T-cell (primary cell): ENCODE measurements around the gene ZFR. TPM values are rescaled to one million over a fixed set of nuclear protein-coding genes. Genes with fewer than 3 reads are reported as not detected.
A peak's percentile ranks its signal among the peaks of the same experiment; 100 is the strongest.
"Not testable (repeated sequence)": the region's sequence is repeated elsewhere in the genome, so short reads cannot be mapped to it uniquely, and the experiment has no call there.

Experiments used
- ATAC-seq, 4 experiments: fragments of 200-7000 bp in 3 of 4; fragments of 150-1000 bp in 1 of 4; cut with Tn5 transposase; replicated peaks in 1 of 4; 1 replicate in 3 of 4; 2 replicates in 1 of 4; pipeline ENCODE4 v1.10.0; 2021; ENCODE audit warnings: moderate library complexity in 3 of 4, mild to moderate bottlenecking in 2 of 4, moderate number of reproducible peaks in 1 of 4
- CTCF ChIA-PET, 2 donors: fragments of 300-600 bp; sonication (Branson Sonifier 250); formaldehyde crosslinking; loops; one replicate each; lab custom pipeline; 2022; ENCODE audit warnings: antibody characterized with exemption in 2 of 2; lab: Charles Lee
- POLR2A ChIA-PET, 2 donors: fragments of 300-600 bp; sonication (Branson Sonifier 250); formaldehyde crosslinking; loops; one replicate each; lab custom pipeline; 2022; ENCODE audit warnings: antibody characterized with exemption in 2 of 2; lab: Charles Lee
- DNase-seq, 35 experiments: peaks; one replicate each; pipeline versions ENCODE4 v3.0.0 to v3.0.0-alpha.2; 2013 to 2023
- H3K27ac ChIP-seq: one replicate; pipeline ENCODE4 v1.5.1; 2013; ENCODE audit warnings: low read length
- H3K27me3 ChIP-seq, 2 experiments: replicated peaks in 1 of 2; 1 replicate in 1 of 2; 2 replicates in 1 of 2; pipeline versions ENCODE4 v1.6.1 to v1.7.0; 2013; ENCODE audit warnings: low read length in 1 of 2, mixed read lengths in 1 of 2; ENCODE audit not compliant: control insufficient read depth in 2 of 2, insufficient read depth in 2 of 2; ENCODE audit errors: extremely low read depth in 1 of 2
- H3K36me3 ChIP-seq, 2 donors: 1 replicate in 1 of 2; 2 replicates in 1 of 2; pipeline versions ENCODE4 v1.6.1 to v1.7.0; 2013; ENCODE audit warnings: low read length in 1 of 2; ENCODE audit not compliant: control insufficient read depth in 2 of 2, insufficient read depth in 1 of 2; ENCODE audit errors: extremely low read depth in 1 of 2
- H3K4me1 ChIP-seq, 2 experiments: 1 replicate in 1 of 2; 2 replicates in 1 of 2; pipeline versions ENCODE4 v1.6.1 to v1.7.0; 2013; ENCODE audit warnings: low read length in 2 of 2, mixed read lengths in 1 of 2; ENCODE audit not compliant: insufficient read depth in 2 of 2, control insufficient read depth in 1 of 2; ENCODE audit errors: extremely low read depth in 1 of 2
- H3K4me3 ChIP-seq, 2 donors: 1 replicate in 1 of 2; 2 replicates in 1 of 2; pipeline versions ENCODE4 v1.5.1 to v1.7.0; 2013; ENCODE audit warnings: mild to moderate bottlenecking in 2 of 2, low read length in 1 of 2, moderate library complexity in 1 of 2; ENCODE audit not compliant: control insufficient read depth in 1 of 2; ENCODE audit errors: extremely low read depth in 1 of 2
- H3K9me3 ChIP-seq: 2 replicates; pipeline ENCODE4 v1.7.0; 2013
- H3K27ac Mint-ChIP-seq, 2 donors: one replicate each; pipeline ENCODE4 v1.8.0; 2020 to 2021; ENCODE audit warnings: mild to moderate bottlenecking in 2 of 2, mixed read lengths in 2 of 2
- H3K27me3 Mint-ChIP-seq, 2 donors: one replicate each; pipeline ENCODE4 v1.8.0; 2021 to 2022; ENCODE audit warnings: mixed read lengths in 2 of 2
- H3K36me3 Mint-ChIP-seq: one replicate; pipeline ENCODE4 v1.8.0; 2021; ENCODE audit warnings: mixed read lengths
- H3K4me1 Mint-ChIP-seq, 3 donors: one replicate each; pipeline ENCODE4 v1.8.0; 2020 to 2022; ENCODE audit warnings: mixed read lengths in 3 of 3, mild to moderate bottlenecking in 1 of 3
- H3K4me3 Mint-ChIP-seq, 3 donors: one replicate each; pipeline ENCODE4 v1.8.0; 2020 to 2022; ENCODE audit warnings: mild to moderate bottlenecking in 3 of 3, mixed read lengths in 3 of 3, moderate library complexity in 3 of 3
- H3K9me3 Mint-ChIP-seq, 3 donors: one replicate each; pipeline ENCODE4 v1.8.0; 2020 to 2022; ENCODE audit warnings: mixed read lengths in 3 of 3
- WGBS: methylation state at CpG from one replicate; pipeline ENCODE4 v1.1.5; 2013; ENCODE audit warnings: missing lambda C conversion rate; ENCODE audit not compliant: insufficient coverage; 5-methylcytosine and 5-hydroxymethylcytosine counted together
- total RNA-seq, 35 experiments: library from RNA in 6 of 35; stranded (reverse) in 6 of 35; fragments of 120-200 nt in 1 of 35; gene quantifications; one replicate each; pipeline versions ENCODE4 v1.2.1 to v1.2.4 and lab custom pipeline; 2013 to 2026

The ZFR gene
- total RNA-seq, 5 donors from 2014 or later (not counting 1 experiment from before 2014, with no cell fraction given): 50.1 to 55.9 (median 54.2) TPM

DNA sequence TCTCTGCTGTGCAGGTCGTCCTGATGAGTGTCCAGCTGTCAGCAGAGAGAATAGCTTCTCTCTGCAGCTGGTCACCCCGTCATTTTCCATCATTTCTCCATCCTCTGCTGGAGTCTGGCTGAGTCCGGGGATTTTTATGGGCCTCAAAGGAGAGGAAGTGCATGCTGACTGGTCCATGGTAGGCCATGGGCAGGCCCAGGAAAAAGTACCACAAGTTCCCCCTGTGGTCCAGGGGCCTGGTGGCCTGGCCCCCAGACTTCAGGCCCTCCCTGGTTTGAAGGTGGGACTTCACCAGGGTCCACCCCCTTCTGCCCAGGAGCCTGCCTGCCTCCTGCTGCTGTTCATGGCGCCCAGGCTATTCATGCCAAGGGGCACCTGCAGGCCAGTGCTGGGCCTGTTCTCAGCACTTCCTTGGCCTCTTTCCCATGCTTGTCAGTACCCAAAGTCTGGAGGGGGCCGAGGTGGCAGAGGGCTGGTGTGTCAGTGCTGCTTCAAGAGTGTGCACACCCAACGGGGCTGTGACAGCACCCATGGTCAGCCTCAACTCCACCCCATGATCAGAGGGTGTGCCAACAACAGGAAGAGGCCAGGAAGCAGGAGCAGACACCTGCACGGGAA is 124.5 kb downstream of the ZFR start:
- no peak overlapping the region for H3K27ac Mint-ChIP-seq
- Histone ChIP-seq H3K4me1 (no peaks in the 10 kb centered on the region), H3K27me3 (peaks cover 0 to 2% of the 10 kb centered on the region in 2 experiments), H3K9me3 (no peaks in the 10 kb centered on the region), H3K36me3 (no peaks in the 10 kb centered on the region), H3K27ac (no peak overlapping the region), H3K4me3 (no peak overlapping the region)
- peaks cover 0 to 5% (median 5%) of the 10 kb centered on the region in 3 donors for H3K9me3 Mint-ChIP-seq
- no peaks in the 10 kb centered on the region for H3K27me3 Mint-ChIP-seq
- H3K36me3 Mint-ChIP-seq: peaks cover 5% of the 10 kb centered on the region
- H3K4me3 Mint-ChIP-seq: no peak overlapping the region
- 75% methylated on average over 4 of the region's 7 CpGs for WGBS
- no peak for ATAC-seq
- DNase-seq: no peak
- H3K4me1 Mint-ChIP-seq: no peaks in the 10 kb centered on the region
- POLR2A ChIA-PET: interaction anchor here in 1 of 2 donors (0.5 kb wide), 1 partner anchor 39 kb away, joined by 4 read pairs; no protein-coding TSS in a partner anchor
- CTCF ChIA-PET: no interaction called here

DNA sequence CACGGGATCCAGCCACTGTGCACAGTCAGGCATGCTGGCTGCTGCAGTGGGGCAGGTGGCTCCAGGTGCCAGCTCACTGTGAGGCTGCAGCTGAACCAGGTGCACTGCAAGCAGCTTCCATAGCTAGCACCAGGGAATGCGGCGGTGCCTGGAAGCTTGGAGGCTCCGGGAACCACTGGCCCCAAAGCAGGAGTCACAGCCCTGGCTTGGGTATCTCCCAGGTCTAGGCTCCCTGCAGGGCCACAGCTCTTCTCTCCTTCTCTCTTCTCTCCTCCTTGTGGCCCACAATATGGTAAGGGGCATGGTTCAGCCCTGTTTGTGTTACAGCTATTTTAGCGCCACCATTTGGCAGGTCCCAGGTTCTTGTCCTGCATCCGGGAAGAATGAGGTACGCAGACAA is 125.1 kb downstream of the ZFR start:
- POLR2A ChIA-PET: interaction anchor here in 1 of 2 donors (0.5 kb wide), 1 partner anchor 39 kb away, joined by 4 read pairs; no protein-coding TSS in a partner anchor
- no peaks in the 10 kb centered on the region for H3K27me3 Mint-ChIP-seq
- no peak overlapping the region for H3K27ac Mint-ChIP-seq
- H3K4me1 Mint-ChIP-seq: peaks cover 0 to 2% (median 0%) of the 10 kb centered on the region in 3 donors
- ATAC-seq (no peak), DNase-seq (no peak)
- H3K27me3 ChIP-seq: peaks cover 0 to 2% of the 10 kb centered on the region in 2 experiments
- no peaks in the 10 kb centered on the region for H3K36me3 ChIP-seq
- no peak overlapping the region for H3K4me3 Mint-ChIP-seq
- peaks cover 5% of the 10 kb centered on the region for H3K36me3 Mint-ChIP-seq
- peaks cover 0 to 5% (median 5%) of the 10 kb centered on the region in 3 donors for H3K9me3 Mint-ChIP-seq
- H3K4me1 ChIP-seq: no peaks in the 10 kb centered on the region
- H3K4me3 ChIP-seq: no peak overlapping the region
- CTCF ChIA-PET: no interaction called here
- no peaks in the 10 kb centered on the region for H3K9me3 ChIP-seq
- WGBS: 87% methylated on average over 7 of the region's 7 CpGs
- H3K27ac ChIP-seq: no peak overlapping the region

GRCh38 chr5:32317041-32317440 is 127.5 kb downstream of the ZFR start:
- Histone ChIP-seq H3K27ac (no peak overlapping the region), H3K9me3 (no peaks in the 10 kb centered on the region), H3K36me3 (no peaks in the 10 kb centered on the region), H3K4me1 (peaks cover under 1 to 10% of the 10 kb centered on the region in 2 experiments), H3K4me3 (no peak overlapping the region), H3K27me3 (peaks cover 0 to 2% of the 10 kb centered on the region in 2 experiments)
- H3K4me3 Mint-ChIP-seq: no peak overlapping the region
- ChIA-PET POLR2A (interaction anchor here in 1 of 2 donors (0.6 kb wide), 1 partner anchor 273 kb away, joined by 5 read pairs; no protein-coding TSS in a partner anchor), CTCF (interaction anchor here in 1 of 2 donors (0.6 kb wide), 1 partner anchor 784 kb away, joined by 4 read pairs; no protein-coding TSS in a partner anchor)
- DNase-seq (no peak), ATAC-seq (no peak)
- H3K27me3 Mint-ChIP-seq: no peaks in the 10 kb centered on the region
- H3K9me3 Mint-ChIP-seq: peaks cover 0 to 5% (median 5%) of the 10 kb centered on the region in 3 donors
- 80% methylated on average over 4 of the region's 7 CpGs for WGBS
- peaks cover 1 to 8% (median 3%) of the 10 kb centered on the region in 3 donors for H3K4me1 Mint-ChIP-seq
- peaks cover 5% of the 10 kb centered on the region for H3K36me3 Mint-ChIP-seq
- no peak overlapping the region for H3K27ac Mint-ChIP-seq

GRCh38 chr5:32315221-32316014 is 129.1 kb downstream of the ZFR start:
- Mint-ChIP-seq H3K27me3 (no peaks in the 10 kb centered on the region), H3K4me3 (peak overlapping the region in 2 of 3 donors; percentile 1 to 29), H3K27ac (no peak overlapping the region), H3K4me1 (peaks cover 14 to 22% (median 17%) of the 10 kb centered on the region in 3 donors), H3K9me3 (no peaks in the 10 kb centered on the region), H3K36me3 (peaks cover under 1% of the 10 kb centered on the region)
- Histone ChIP-seq H3K4me3 (no peak overlapping the region), H3K9me3 (no peaks in the 10 kb centered on the region), H3K27me3 (peaks cover 0 to 2% of the 10 kb centered on the region in 2 experiments), H3K27ac (no peak overlapping the region), H3K4me1 (peaks cover 12 to 24% of the 10 kb centered on the region in 2 experiments), H3K36me3 (no peaks in the 10 kb centered on the region)
- DNase-seq: no peak
- no peak for ATAC-seq
- ChIA-PET CTCF (no interaction called here), POLR2A (no interaction called here)
- 90% methylated on average over 5 of the region's 8 CpGs for WGBS

- H3K9me3 Mint-ChIP-seq: no peaks in the 10 kb centered on the region
- 100% methylated on average over 3 of the region's 5 CpGs for whole genome bisulfite sequencing
- Histone ChIP-seq H3K4me3 (no peak overlapping the region), H3K4me1 (peaks cover 15 to 29% of the 10 kb centered on the region in 2 experiments), H3K9me3 (no peaks in the 10 kb centered on the region), H3K27me3 (peaks cover 0 to 2% of the 10 kb centered on the region in 2 experiments), H3K27ac (no peak overlapping the region), H3K36me3 (peaks cover 0 to 2% of the 10 kb centered on the region in 2 donors)
- peaks cover 5% of the 10 kb centered on the region for H3K36me3 Mint-ChIP-seq
- no peak for DNase-seq
- ChIA-PET POLR2A (interaction anchor here in 1 of 2 donors (0.7 kb wide), 1 partner anchor 69 kb away, joined by 4 read pairs; no protein-coding TSS in a partner anchor), CTCF (no interaction called here)
- H3K4me3 Mint-ChIP-seq: peak overlapping the region; percentile 49 to 92 (median 62)
- no peak for ATAC-seq
- H3K4me1 Mint-ChIP-seq: peaks cover 21 to 30% (median 25%) of the 10 kb centered on the region in 3 donors
- H3K27ac Mint-ChIP-seq: peak overlapping the region in 1 of 2 donors; percentile 11
- no peaks in the 10 kb centered on the region for H3K27me3 Mint-ChIP-seq
Measured at GRCh38 chr5:32314658-32315057, 129.9 kb downstream of the ZFR start.

- 100% methylated on average over 6 of the region's 10 CpGs for WGBS
- H3K27ac ChIP-seq, H3K36me3 Mint-ChIP-seq, H3K36me3 ChIP-seq, CTCF ChIA-PET, H3K27me3 ChIP-seq, ATAC-seq, H3K27me3 Mint-ChIP-seq, H3K9me3 Mint-ChIP-seq, H3K4me3 ChIP-seq, DNase-seq, H3K9me3 ChIP-seq: not testable (repeated sequence)
- H3K4me1 Mint-ChIP-seq: peaks cover 26 to 35% (median 30%) of the 10 kb centered on the region in 3 donors
- POLR2A ChIA-PET: interaction anchor here in 1 of 2 donors (0.7 kb wide), 1 partner anchor 69 kb away, joined by 4 read pairs; no protein-coding TSS in a partner anchor
- H3K4me3 Mint-ChIP-seq: peak overlapping the region; percentile 49 to 92 (median 62)
- peak overlapping the region; percentile 27 to 39 for H3K27ac Mint-ChIP-seq
- peaks cover 15 to 29% of the 10 kb centered on the region in 2 experiments for H3K4me1 ChIP-seq
Measured at GRCh38 chr5:32314152-32314488, 130.4 kb downstream of the ZFR start.
